Measurements from ENCODE around the gene LUZP2. TPM values are rescaled to one million over a fixed set of nuclear protein-coding genes. Genes with fewer than 3 reads are reported as not detected.

The LUZP2 gene
- polyA plus RNA-seq, 1 of the 3 experiments (the other 2 are of a cell fraction) = 0.03 TPM

GRCh38 chr11:24900514-24900913 lies 403.7 kb downstream of the LUZP2 start:
- H3K79me2 ChIP-seq (ENCODE audit: insufficient read depth) = no peaks in the 10 kb centered on the region
- H3K4me3 ChIP-seq (ENCODE audit: low read depth in 2 of 2, low read length in 1 of 2) = no peak overlapping the region
- H3K9ac ChIP-seq = no peak overlapping the region
- WGBS (ENCODE audit: low lambda C conversion rate) = 41% methylated on average over 3 of the region's 3 CpGs
- H3K27me3 ChIP-seq (ENCODE audit: insufficient read depth) = no peaks in the 10 kb centered on the region
- H3K4me2 ChIP-seq = no peak overlapping the region; the same call in 1 of the 2 replicates
- H4K20me1 ChIP-seq (ENCODE audit: insufficient read depth) = no peaks in the 10 kb centered on the region
- no peaks in the 10 kb centered on the region for H3K36me3 ChIP-seq (replicated peaks in 1 of 2; ENCODE audit: control insufficient read depth in 1 of 2, insufficient read depth in 2 of 2, low read length in 1 of 2)
- no peak overlapping the region for H3K27ac ChIP-seq (ENCODE audit: low read depth in 2 of 2, low read length in 1 of 2)
- no peak for TF ChIP-seq EZH2phosphoT487 (IDR thresholded peaks at IDR 0.05; ENCODE audit: borderline replicate concordance, low read depth)
- TF ChIP-seq RCOR1 (IDR thresholded peaks at IDR 0.05; ENCODE audit: low read length) = no peak
- no peak for TF ChIP-seq ELF1 (IDR thresholded peaks at IDR 0.05)
- TF ChIP-seq NFIC (IDR thresholded peaks at IDR 0.05; ENCODE audit: borderline replicate concordance) = no peak
- TF ChIP-seq TEAD4 (IDR thresholded peaks at IDR 0.05; ENCODE audit: borderline replicate concordance, insufficient read depth) = no peak
- TF ChIP-seq, protein P1, sequence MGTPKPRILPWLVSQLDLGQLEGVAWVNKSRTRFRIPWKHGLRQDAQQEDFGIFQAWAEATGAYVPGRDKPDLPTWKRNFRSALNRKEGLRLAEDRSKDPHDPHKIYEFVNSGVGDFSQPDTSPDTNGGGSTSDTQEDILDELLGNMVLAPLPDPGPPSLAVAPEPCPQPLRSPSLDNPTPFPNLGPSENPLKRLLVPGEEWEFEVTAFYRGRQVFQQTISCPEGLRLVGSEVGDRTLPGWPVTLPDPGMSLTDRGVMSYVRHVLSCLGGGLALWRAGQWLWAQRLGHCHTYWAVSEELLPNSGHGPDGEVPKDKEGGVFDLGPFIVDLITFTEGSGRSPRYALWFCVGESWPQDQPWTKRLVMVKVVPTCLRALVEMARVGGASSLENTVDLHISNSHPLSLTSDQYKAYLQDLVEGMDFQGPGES (IDR thresholded peaks at IDR 0.05; ENCODE audit: low read depth, low read length) = no peak
- TF ChIP-seq ZBTB33 (IDR thresholded peaks at IDR 0.05; ENCODE audit: borderline replicate concordance, low read depth) = no peak
- TF ChIP-seq FOXJ3 (CRISPR knock-in tag; IDR thresholded peaks at IDR 0.05) = no peak
- no peaks in the 10 kb centered on the region for H3F3A ChIP-seq (replicated peaks; ENCODE audit: insufficient read depth)
- no peak for DNase-seq
- 0 out of 2 replicates have a peak overlapping the region, but pooled peaks have one; percentile 27 for H2AFZ ChIP-seq (ENCODE audit: low read depth)
- no peaks in the 10 kb centered on the region for H3K4me1 ChIP-seq (ENCODE audit: control insufficient read depth in 1 of 2, insufficient read depth in 2 of 2, low read depth in 1 of 2, low read length in 1 of 2)
- CTCF ChIA-PET = no interaction called here
- POLR2A ChIA-PET = no interaction called here
- no peaks in the 10 kb centered on the region for H3K9me2 ChIP-seq
- H3K9me3 ChIP-seq = no peaks in the 10 kb centered on the region

- POLR2A ChIA-PET = no interaction called here
- 49% methylated on average over 1 of the region's 1 CpG for WGBS (ENCODE audit: low lambda C conversion rate)
- no peaks in the 10 kb centered on the region for H4K20me1 ChIP-seq (ENCODE audit: insufficient read depth)
- no peak overlapping the region for H3K9ac ChIP-seq
- no peak overlapping the region; the same call in 1 of the 2 replicates for H3K4me2 ChIP-seq
- DNase-seq = no peak
- H3K9me2 ChIP-seq = no peaks in the 10 kb centered on the region
- CTCF ChIA-PET = no interaction called here
- no peak overlapping the region for H3K4me3 ChIP-seq (ENCODE audit: low read depth in 2 of 2, low read length in 1 of 2)
- H3K27me3 ChIP-seq (ENCODE audit: insufficient read depth) = no peaks in the 10 kb centered on the region
- H3F3A ChIP-seq (replicated peaks; ENCODE audit: insufficient read depth) = no peaks in the 10 kb centered on the region
- H3K79me2 ChIP-seq (ENCODE audit: insufficient read depth) = no peaks in the 10 kb centered on the region
- no peak overlapping the region for H3K27ac ChIP-seq (ENCODE audit: low read depth in 2 of 2, low read length in 1 of 2)
- H3K36me3 ChIP-seq (replicated peaks in 1 of 2; ENCODE audit: control insufficient read depth in 1 of 2, insufficient read depth in 2 of 2, low read length in 1 of 2) = no peaks in the 10 kb centered on the region
- no peaks in the 10 kb centered on the region for H3K9me3 ChIP-seq
- no peaks in the 10 kb centered on the region for H3K4me1 ChIP-seq (ENCODE audit: control insufficient read depth in 1 of 2, insufficient read depth in 2 of 2, low read depth in 1 of 2, low read length in 1 of 2)
- H2AFZ ChIP-seq (ENCODE audit: low read depth) = peak overlapping the region; percentile 42; the same call in 1 of the 2 replicates
- TF ChIP-seq TEAD4 (IDR thresholded peaks at IDR 0.05; ENCODE audit: borderline replicate concordance, insufficient read depth) (no peak), TCF12 (IDR thresholded peaks at IDR 0.05) (no peak), SIN3A (IDR thresholded peaks at IDR 0.05; ENCODE audit: borderline replicate concordance, low read depth, low read length) (no peak), FOSL2 (IDR thresholded peaks at IDR 0.05; ENCODE audit: borderline replicate concordance, low read depth) (no peak), YY1 (IDR thresholded peaks at IDR 0.05; ENCODE audit: low read depth) (no peak), NFIC (IDR thresholded peaks at IDR 0.05; ENCODE audit: borderline replicate concordance) (no peak), REST (IDR thresholded peaks at IDR 0.05; ENCODE audit: low read depth, low read length) (no peak), RFX5 (IDR thresholded peaks at IDR 0.05; ENCODE audit: low read length) (no peak), RCOR1 (IDR thresholded peaks at IDR 0.05; ENCODE audit: low read length) (no peak), MXI1 (IDR thresholded peaks at IDR 0.05; ENCODE audit: low read depth, low read length) (no peak)
- TF ChIP-seq, protein P2, sequence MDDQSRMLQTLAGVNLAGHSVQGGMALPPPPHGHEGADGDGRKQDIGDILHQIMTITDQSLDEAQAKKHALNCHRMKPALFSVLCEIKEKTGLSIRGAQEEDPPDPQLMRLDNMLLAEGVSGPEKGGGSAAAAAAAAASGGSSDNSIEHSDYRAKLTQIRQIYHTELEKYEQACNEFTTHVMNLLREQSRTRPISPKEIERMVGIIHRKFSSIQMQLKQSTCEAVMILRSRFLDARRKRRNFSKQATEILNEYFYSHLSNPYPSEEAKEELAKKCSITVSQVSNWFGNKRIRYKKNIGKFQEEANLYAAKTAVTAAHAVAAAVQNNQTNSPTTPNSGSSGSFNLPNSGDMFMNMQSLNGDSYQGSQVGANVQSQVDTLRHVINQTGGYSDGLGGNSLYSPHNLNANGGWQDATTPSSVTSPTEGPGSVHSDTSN (IDR thresholded peaks at IDR 0.05) = no peak
- TF ChIP-seq, protein P1 (IDR thresholded peaks at IDR 0.05; ENCODE audit: low read depth, low read length) = no peak
Observed at GRCh38 chr11:24900960-24901549, 404.2 kb downstream of the LUZP2 start.

Data from SK-N-SH (cell line).